ENCODE measurements around the gene VWA2. TPM values are rescaled to one million over a fixed set of nuclear protein-coding genes. Genes with fewer than 3 reads are reported as not detected.

Gene VWA2
- total RNA-seq, 4 donors from 2014 or later: 0.09 to 1.4 (median 0.48) TPM; not detected in 1

- no peak for TF ChIP-seq CTCF (IDR thresholded peaks at IDR 0.05)
- DNase-seq (ENCODE audit: low spot score): no peak
- no peak for ATAC-seq (ENCODE audit: low FRiP score)
These were observed 16.2 kb downstream of the VWA2 start for GRCh38 chr10:114255227-114255626.

GRCh38 chr10:114256008-114256765 is 17.1 kb downstream of the VWA2 start:
- TF ChIP-seq CTCF (IDR thresholded peaks at IDR 0.05): no peak
- DNase-seq (ENCODE audit: low spot score) (no peak), ATAC-seq (ENCODE audit: low FRiP score) (no peak)

- ATAC-seq (ENCODE audit: low FRiP score): no peak
- DNase-seq (ENCODE audit: low spot score): no peak
- no peak for TF ChIP-seq CTCF (IDR thresholded peaks at IDR 0.05)
These were observed 17.8 kb downstream of the VWA2 start for GRCh38 chr10:114256822-114257221.

GRCh38 chr10:114257498-114257897 is 18.4 kb downstream of the VWA2 start:
- TF ChIP-seq CTCF (IDR thresholded peaks at IDR 0.05): no peak
- ATAC-seq (ENCODE audit: low FRiP score): no peak
- DNase-seq (ENCODE audit: low spot score): no peak

GRCh38 chr10:114258274-114258840 is 19.3 kb downstream of the VWA2 start:
- DNase-seq (ENCODE audit: low spot score): no peak
- TF ChIP-seq CTCF (IDR thresholded peaks at IDR 0.05): no peak
- ATAC-seq (ENCODE audit: low FRiP score): no peak

- DNase-seq (ENCODE audit: low spot score): no peak
- TF ChIP-seq CTCF (IDR thresholded peaks at IDR 0.05): no peak
- peak; percentile 93 for ATAC-seq (ENCODE audit: low FRiP score)
These were observed 20.8 kb downstream of the VWA2 start for GRCh38 chr10:114259824-114260223.

GRCh38 chr10:114260366-114260765 is 21.3 kb downstream of the VWA2 start:
- TF ChIP-seq CTCF (IDR thresholded peaks at IDR 0.05): no peak
- ATAC-seq (ENCODE audit: low FRiP score) (no peak), DNase-seq (ENCODE audit: low spot score) (no peak)
